ENCODE measurements around the gene DCAF11. TPM values are rescaled to one million over a fixed set of nuclear protein-coding genes. Genes with fewer than 3 reads are reported as not detected.
A peak's percentile ranks its signal among the peaks of the same experiment; 100 is the strongest.

DCAF11 gene
- total RNA-seq, 1 donor from 2014 or later, result 54.1 TPM

DNA sequence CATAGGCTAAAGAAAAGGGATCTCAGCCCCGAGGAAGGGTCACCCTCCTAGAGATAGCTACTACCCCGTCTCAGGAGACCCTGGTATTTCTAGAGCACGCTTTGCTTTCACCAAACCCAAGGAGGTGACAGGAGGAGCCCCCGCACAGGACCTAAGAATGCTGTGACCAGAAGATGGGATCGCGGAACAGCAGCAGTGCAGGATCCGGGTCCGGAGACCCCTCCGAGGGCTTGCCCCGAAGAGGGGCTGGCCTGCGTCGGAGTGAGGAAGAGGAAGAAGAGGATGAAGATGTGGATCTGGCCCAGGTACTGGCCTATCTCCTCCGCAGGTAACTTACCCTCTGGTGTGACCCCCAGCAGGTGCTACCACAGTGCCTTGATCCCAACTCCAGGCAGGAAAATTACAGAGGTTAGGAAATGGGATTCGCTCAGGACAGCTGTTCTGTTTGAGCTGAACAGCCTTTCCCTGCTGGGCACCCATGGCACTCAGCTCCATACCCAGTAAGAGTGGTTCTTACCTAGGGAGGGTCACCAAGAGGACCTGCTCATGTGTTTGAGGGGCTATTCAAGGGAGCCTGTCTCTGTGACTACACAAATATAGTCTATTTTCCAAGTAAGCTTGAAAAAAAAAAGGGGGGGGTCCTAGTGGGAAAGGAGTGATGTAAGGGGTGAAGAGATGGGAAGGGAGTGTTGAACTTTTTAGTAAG lies 998 bp downstream of the DCAF11 start:
- Mint-ChIP-seq H3K9me3 (ENCODE audit: unreplicated experiment) (peaks cover 11% of the 10 kb centered on the region), H3K36me3 (ENCODE audit: unreplicated experiment) (peaks cover 5% of the 10 kb centered on the region), H3K27ac (ENCODE audit: unreplicated experiment) (peak overlapping the region; percentile 98), H3K4me1 (ENCODE audit: low read depth, unreplicated experiment) (peaks cover 10% of the 10 kb centered on the region), H3K27me3 (ENCODE audit: unreplicated experiment) (peaks cover 6% of the 10 kb centered on the region), H3K4me3 (ENCODE audit: unreplicated experiment) (peak overlapping the region; percentile 97)
- DNase-seq, result no peak
- TF ChIP-seq, protein P1, sequence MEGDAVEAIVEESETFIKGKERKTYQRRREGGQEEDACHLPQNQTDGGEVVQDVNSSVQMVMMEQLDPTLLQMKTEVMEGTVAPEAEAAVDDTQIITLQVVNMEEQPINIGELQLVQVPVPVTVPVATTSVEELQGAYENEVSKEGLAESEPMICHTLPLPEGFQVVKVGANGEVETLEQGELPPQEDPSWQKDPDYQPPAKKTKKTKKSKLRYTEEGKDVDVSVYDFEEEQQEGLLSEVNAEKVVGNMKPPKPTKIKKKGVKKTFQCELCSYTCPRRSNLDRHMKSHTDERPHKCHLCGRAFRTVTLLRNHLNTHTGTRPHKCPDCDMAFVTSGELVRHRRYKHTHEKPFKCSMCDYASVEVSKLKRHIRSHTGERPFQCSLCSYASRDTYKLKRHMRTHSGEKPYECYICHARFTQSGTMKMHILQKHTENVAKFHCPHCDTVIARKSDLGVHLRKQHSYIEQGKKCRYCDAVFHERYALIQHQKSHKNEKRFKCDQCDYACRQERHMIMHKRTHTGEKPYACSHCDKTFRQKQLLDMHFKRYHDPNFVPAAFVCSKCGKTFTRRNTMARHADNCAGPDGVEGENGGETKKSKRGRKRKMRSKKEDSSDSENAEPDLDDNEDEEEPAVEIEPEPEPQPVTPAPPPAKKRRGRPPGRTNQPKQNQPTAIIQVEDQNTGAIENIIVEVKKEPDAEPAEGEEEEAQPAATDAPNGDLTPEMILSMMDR (IDR thresholded peaks at IDR 0.05; ENCODE audit: partially characterized antibody, unreplicated experiment), result no peak

DNA sequence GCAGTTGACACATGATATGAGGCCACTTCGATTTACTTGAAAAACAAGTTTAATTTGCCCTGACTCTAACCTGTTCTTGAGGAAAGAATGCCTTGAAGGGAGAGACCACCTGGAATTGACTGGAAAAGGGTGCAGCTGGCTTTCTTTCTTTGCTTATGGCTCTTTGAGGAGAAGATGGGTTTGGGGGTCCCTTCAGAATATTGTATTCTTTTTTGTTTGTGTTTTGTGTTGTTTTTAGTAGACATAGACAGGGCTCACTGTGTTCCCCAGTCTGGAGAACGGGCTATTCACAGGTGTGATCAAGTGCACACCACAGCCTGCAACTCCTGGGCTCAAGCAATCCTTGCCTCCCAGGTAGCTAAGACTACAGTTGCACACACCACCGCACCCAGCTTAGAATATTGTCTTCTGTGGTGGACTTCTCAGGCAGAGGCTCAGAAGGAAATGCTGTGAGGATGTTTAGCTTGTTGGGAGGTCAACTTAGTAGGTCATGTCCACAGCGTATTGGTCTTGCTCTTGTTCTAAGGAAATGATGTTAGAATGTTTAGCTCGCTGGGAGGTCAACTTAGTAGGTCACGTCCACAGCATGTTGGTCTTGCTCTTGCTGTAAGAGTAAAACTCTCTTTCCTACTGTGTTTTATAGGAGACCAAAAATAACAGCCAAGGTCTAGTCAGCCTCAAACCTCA lies 1.7 kb downstream of the DCAF11 start:
- Mint-ChIP-seq H3K27me3 (ENCODE audit: unreplicated experiment) (peaks cover 6% of the 10 kb centered on the region), H3K36me3 (ENCODE audit: unreplicated experiment) (peaks cover 5% of the 10 kb centered on the region), H3K4me3 (ENCODE audit: unreplicated experiment) (peak overlapping the region; percentile 97), H3K4me1 (ENCODE audit: low read depth, unreplicated experiment) (peaks cover 10% of the 10 kb centered on the region), H3K9me3 (ENCODE audit: unreplicated experiment) (peaks cover 11% of the 10 kb centered on the region), H3K27ac (ENCODE audit: unreplicated experiment) (peak overlapping the region; percentile 12)
- TF ChIP-seq, protein P1 (IDR thresholded peaks at IDR 0.05; ENCODE audit: partially characterized antibody, unreplicated experiment), result no peak
- DNase-seq, result no peak

DNA sequence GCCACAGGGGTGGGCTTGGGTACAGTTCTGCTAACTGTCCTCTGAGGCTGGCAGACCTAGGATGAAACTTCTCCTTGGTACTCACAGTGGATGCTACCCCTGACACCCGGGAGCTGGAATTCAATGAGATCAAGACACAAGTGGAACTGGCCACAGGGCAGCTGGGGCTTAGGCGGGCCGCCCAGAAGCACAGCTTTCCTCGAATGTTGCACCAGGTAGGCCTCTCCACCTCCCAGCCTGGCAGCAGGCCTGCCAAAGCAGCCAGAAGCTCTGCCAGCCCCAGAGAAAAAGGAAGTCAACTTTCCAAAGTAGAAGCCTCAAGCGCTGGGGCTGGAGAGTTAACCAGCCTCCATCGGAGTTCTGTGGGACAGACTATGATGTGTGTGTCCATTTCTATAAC lies 2.6 kb downstream of the DCAF11 start:
- TF ChIP-seq, protein P1 (IDR thresholded peaks at IDR 0.05; ENCODE audit: partially characterized antibody, unreplicated experiment), result no peak
- peaks cover 11% of the 10 kb centered on the region for H3K9me3 Mint-ChIP-seq (ENCODE audit: unreplicated experiment)
- no peak for DNase-seq
- no peak overlapping the region for H3K4me3 Mint-ChIP-seq (ENCODE audit: unreplicated experiment)
- peaks cover 5% of the 10 kb centered on the region for H3K36me3 Mint-ChIP-seq (ENCODE audit: unreplicated experiment)
- H3K27ac Mint-ChIP-seq (ENCODE audit: unreplicated experiment), result no peak overlapping the region
- H3K27me3 Mint-ChIP-seq (ENCODE audit: unreplicated experiment), result peaks cover 8% of the 10 kb centered on the region
- H3K4me1 Mint-ChIP-seq (ENCODE audit: low read depth, unreplicated experiment), result peaks cover 10% of the 10 kb centered on the region

DNA sequence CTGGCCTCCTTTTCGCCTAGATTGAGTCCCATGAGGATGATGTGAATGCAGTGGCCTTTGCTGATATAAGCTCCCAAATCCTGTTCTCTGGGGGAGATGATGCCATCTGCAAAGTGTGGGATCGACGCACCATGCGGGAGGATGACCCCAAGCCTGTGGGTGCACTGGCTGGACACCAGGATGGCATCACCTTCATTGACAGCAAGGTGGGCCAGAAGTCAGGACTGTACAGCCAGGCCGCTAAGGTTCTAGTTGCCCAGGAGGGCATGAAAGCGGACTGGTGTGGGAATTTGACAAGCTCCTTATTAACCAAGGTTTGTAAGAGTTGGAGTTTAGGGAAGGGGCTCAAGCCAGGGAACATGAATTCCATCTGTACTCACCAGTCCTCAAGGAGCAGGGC lies 5.1 kb downstream of the DCAF11 start:
- DNase-seq, result no peak

More for the DNA sequence above, 5.1 kb downstream of the DCAF11 start:
- peaks cover 6% of the 10 kb centered on the region for H3K27me3 Mint-ChIP-seq (ENCODE audit: unreplicated experiment)
- TF ChIP-seq, protein P1 (IDR thresholded peaks at IDR 0.05; ENCODE audit: partially characterized antibody, unreplicated experiment), result no peak
- H3K4me3 Mint-ChIP-seq (ENCODE audit: unreplicated experiment), result no peak overlapping the region
- no peak overlapping the region for H3K27ac Mint-ChIP-seq (ENCODE audit: unreplicated experiment)
- H3K36me3 Mint-ChIP-seq (ENCODE audit: unreplicated experiment), result peaks cover 5% of the 10 kb centered on the region
- H3K9me3 Mint-ChIP-seq (ENCODE audit: unreplicated experiment), result peaks cover 8% of the 10 kb centered on the region
- H3K4me1 Mint-ChIP-seq (ENCODE audit: low read depth, unreplicated experiment), result peaks cover 10% of the 10 kb centered on the region
